HG03575 (cell line): ENCODE measurements around the gene DCP2.

ENCODE experiments used
- ATAC-seq: cut with Tn5 transposase; IDR thresholded peaks from one replicate; pipeline ENCODE4 v1.9.1; 2021; ENCODE audit not compliant: unreplicated experiment, insufficient number of reproducible peaks, low FRiP score; ENCODE audit errors: extremely low read depth

DCP2 gene

DNA sequence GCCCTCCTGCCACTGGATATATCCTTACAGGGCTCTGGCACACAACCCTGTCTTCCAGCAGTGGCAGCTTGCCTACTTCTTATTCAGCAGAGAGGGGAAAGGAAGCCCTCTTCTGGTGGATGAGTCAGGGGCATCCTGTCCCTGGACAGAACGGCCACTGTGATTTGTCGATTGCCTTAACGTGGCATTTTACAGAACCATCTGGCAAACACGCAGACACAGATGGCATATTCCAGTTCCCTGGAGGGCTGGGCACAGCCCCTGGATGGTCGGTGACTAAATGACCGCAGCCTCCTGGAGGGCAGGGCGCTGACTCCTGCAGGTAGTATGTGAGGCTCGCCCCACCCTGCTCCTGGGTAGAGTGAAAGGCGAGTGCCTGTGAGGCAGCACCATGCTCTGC lies 62.1 kb downstream of the DCP2 start:
- no peak for ATAC-seq

DNA sequence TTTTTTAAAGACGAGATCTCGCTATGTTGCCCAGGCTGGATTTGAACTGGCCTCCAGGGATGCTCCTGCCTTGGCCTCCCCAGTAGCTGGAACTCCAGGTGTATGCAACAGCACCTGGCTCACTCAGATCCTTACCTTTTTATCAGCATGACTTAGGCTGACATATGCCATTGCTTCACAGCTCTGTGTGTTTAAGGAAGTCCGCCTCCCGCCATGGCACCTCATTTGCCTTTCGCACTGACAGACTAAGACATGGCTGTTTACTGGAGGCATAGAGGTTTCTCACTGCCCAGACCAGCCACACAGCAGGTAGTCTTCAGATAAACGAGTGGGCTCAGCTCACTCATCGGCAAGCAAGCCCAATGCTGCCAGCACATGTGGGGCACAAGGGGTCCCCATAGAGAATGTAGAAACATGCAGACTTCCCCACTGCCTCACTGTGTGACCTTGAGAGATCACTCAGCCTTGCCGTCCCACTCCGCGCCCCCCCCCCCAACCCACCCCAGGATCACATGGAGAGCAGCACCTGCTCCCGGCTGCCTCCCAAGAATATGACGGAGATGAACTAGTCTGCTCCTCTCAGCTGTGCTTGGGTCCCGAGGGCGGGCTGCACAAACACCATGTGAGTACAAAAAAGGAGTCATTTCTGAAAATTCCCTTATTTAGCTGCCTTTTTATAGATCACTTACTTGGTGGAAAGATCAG lies 62.8 kb downstream of the DCP2 start:
- ATAC-seq: no peak

DNA sequence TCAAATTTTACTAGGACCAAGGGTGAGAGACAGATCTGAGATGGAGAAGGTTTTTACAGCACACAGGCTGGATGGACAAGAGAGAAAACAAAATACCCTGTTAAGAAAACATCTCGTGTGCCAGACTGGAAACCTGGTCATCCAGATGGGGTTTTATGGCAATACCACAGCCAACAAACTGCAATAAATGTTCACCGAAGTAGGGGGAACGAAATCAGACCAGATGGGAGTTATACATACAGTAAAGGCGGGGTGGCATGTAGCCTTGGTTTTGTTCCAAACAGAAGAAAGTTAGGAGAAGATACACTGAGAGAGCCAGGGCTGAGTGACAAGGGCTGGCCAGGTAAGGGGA lies 63.3 kb downstream of the DCP2 start:
- ATAC-seq: no peak

DNA sequence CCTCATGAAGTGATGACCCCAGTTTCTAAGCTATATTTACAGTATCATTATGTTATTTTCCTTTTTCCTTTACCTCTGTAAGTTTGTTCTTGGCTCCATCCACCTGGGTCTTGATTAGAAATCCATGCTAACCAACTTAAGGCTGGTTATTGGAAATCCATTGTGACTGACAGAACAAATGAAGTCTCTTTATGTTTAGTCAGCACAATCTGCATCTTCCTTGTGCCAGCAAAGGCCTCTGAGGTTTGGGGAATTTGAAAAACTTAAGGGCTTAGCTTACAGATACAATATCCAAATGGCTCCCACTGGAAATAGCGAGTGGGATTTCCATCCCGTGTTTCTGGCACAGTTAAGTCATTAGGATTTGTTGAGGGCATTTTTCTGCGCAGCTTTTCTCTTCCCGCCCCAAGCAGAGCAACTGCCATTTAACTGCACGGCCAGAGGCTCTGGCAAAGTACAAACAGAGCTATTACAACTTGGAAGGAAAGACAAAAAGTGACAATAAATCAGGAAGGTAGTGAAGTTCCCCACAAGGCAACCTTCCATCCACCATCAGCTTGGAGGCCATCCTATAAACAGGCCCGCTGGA lies 64.2 kb downstream of the DCP2 start:
- ATAC-seq: no peak

DNA sequence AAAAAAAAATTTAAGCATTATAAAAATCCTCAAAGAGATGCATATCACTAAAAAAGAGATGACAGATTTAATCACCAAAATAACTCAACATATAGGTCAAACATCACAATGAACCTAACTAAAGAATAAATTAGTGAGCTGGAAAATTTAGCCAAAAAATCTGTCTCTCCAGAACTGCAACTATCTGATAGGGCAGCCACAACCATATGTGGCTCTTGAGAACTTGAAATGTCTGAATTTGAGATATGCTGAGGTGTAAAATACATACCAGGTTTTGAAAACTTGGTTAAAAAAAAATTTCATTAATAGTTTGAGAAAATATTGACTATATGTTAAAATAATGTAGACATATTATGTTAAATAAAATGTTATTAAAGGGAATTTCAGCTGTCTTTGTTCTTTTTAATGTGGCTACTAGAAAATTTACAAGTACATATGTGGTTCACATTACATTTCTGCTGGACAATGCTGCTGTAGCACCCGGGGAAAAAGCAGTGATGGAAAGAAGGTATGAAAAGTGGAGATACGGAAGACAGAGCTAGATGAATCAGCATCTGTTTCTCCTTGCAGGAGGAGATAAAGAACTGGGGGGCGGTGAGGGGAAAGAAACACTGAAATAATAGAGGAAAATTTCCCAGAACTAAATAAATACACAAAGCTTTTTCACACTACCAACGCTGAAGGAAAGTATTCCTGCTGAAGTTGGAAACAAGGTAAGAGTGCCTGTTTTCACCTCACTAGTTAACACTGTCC lies 66.1 kb downstream of the DCP2 start:
- no peak for ATAC-seq

DNA sequence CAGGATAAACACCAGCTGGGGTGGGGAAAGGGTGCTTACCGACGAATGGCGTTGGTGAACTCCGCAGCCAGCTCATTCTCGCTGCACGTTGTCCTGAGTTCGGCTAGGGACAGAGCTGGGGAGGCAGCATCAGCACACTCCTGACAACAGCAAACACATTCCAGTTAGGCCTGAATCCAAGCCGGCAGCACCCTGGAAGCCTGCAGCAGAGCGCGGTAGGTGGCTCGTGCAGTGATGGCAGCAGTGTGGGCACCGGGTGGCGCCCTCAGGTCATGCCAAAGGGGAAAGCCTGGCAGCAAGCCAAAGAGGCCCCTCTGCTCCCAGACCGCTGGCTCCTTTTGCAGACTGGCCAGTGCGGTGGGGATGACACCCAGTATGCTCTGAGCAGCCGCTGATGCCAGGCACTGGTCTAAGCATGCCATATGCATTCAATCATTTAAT lies 66.9 kb downstream of the DCP2 start:
- no peak for ATAC-seq

DNA sequence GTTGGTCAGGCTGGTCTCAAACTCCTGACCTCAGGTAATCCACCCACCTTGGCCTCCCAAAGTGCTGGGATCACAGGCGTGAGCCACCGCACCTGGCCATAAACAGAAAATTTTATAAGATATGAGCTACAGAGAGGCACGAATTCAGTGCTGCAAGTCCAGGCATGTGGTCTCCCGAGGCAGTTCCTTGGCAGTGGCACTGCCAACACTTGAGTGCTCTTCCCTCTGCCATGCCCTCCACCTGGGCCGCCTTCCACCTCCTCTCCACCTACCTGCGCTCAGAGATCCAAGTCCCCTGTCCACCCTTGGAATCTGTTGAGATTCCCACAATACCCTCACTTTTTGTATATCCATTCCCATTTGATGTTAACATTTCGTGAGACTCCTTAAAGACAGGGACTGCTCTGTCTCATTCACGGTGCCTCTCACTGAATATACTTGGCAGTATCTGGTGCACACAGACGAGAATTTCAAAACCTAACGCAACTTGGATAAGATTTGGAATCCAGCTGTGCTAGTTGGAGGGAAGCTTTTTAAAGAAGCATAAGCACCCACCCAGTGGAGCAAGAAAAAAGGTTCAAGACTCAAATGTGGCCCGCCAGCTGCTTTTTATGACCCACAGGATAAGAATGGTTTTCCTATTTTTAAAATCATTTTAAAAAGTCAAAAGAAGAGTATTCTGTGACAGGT lies 68.3 kb downstream of the DCP2 start:
- ATAC-seq: no peak

DNA sequence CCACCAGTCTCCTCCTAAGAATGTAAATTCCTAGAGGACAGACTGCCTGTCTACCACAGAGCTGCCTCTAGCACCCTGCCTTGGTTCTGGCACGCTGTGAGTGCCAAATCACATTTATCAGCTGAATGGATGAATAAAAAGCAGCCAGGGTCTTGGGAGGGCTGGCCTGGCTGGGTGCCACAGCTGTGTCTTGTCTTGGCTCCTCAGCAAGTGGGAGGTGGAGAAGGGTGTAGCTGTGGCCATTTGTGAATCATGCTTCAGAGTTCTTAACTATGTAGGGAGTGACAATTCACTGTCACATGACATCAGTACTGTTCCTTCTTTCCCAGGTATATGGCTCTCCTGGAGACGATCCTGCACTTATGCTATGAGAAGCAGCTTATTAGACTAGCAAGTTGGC lies 70.6 kb downstream of the DCP2 start:
- ATAC-seq: no peak

DNA sequence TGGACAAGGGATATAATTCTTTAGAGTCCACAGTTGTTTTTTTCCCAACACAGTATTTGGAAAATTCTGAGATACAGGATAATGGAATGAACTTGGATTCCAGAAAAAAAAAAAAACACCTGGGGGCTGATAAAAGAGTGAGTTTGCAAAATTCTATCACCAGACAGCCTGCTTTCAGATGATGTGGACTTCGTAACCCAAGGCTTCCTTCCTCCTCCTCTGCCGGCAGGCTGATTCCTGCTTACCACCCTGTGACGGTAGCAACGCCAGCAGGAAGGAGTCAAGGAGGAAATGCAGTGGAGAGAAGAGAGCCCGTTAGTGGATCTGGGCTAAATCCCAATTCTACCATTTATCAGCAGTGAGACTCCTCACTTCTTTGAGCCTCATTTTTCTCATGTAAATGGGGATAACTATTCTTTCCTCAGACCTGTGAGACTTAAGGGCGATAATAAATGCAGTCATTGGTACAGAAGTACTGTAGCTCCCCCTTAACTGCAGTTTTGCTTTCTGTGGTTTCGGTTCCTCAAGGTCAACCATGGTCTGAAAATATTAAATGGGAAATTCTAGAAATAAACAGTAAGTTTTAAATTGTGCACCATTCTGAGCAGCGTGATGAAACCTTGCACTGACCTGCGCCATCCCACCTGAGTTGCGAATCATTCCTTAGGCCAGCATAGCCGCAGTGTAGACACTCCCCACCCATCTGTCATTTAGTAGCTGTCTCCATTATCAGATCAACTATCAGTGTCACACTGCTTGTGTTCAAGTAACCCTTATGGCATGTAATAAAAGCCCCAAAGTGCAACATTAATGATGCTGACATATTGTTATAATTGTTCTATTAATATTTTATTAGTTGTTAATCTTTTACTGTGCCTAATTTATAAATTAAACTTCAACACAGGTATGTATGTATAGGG lies 71.4 kb downstream of the DCP2 start:
- peak; percentile 94 for ATAC-seq

DNA sequence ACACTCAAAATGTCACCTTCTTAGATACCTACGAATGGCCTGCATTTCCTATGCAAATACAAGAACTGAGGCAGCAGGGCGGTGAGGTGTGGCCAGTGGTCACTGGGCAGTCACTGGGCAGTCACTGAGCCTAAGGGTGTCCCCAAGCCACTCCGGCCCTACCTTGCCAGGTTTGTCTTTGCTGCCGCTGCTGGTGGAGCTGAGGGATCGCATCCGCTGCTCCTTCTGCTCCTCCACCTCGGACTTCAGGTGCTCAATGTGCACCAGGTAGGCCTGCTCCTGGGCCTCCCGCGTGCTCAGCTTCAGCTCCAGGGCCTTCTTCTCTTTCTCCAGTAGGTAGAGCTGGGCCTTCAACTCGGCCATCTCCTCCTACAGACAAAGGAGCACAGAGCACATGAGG lies 72.3 kb downstream of the DCP2 start:
- no peak for ATAC-seq

DNA sequence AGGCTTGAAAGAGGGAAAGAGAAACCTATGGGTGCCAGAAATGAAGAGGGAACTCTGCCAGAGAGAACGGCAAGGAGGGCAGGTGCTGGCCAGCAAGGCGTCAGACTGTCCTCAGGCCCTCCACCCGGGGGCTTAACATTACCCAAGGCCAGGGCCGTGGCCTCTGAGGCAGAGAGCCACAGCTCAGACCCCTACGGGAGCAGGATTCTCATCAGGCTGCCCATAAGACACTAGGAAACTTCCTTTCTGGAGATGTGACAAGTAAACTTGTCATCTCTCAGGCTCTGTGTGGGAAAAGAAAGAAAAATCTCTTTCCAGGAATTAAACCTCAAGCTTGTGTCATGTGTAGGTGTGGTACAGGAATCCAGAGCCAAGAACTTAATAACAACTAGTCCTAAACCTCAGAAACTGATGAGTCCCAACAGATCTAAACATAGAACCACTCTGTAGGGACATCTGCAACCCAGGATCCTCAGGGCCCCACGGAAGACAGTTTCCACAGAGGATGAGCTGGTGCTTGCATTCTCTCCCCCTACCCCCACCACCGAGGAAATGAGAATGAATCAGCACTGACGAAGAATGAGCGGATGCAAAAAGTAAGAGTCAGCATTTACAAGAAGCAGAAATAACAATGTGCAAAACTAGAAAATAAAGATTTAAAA lies 74.3 kb downstream of the DCP2 start:
- no peak for ATAC-seq

DNA sequence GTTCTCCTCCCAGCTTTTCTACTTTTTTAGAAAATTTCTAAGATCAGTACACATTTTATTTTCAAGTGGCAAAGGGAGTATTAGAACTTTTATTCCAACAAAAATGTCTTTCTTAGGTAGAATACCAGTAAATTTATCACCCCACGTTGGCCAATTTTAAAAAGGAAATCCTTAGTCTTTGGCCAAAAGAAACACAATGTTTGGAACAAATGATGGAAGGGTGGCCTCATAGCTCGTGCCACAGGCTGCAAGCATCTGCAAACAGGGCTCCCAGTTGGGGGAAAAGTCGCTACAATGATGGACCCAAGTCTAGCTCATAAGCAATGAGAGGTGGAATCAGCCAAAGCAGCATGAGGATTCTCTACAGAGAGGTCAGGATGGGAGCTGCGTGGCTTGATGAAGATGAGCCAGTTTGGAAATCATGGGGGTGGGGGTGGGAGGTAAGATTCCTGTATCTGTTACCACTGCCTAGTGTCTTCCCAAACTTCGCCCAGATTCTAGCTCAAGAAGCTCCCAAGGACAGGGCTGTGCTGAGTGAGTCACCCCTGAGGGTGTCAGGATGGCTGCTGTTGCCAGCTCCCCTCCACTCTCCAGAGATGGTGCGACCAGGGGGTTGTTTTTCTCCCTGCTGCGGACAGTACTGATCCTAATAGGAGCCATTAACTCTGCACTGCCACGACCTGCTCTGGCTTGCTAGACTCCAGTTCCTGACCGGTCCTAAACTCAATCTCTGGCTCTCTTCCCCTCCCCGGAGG lies 75.6 kb downstream of the DCP2 start:
- no peak for ATAC-seq

DNA sequence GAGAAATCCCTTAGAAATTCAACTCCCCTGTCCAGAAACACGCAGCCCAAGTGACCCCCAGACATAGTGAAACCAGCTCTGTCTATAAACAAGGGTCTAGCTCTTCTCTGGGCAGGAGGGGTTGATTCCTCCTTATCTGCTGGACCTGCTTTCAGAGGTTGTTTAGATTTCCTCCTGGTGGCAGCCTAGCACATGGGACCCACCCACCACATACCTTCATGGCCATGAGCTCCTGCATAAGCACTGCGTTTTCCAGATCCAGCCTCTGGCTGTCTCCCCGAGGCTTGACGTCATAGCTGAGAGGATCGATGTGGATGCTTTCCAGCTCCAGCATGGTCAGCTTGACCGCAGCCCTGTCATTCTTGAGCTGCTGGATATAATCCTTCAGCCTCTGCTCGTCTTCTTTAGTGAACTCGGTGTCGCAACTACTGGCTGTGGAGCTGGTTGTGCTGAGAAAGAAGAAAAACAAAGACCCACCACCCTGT lies 77.0 kb downstream of the DCP2 start:
- no peak for ATAC-seq

DNA sequence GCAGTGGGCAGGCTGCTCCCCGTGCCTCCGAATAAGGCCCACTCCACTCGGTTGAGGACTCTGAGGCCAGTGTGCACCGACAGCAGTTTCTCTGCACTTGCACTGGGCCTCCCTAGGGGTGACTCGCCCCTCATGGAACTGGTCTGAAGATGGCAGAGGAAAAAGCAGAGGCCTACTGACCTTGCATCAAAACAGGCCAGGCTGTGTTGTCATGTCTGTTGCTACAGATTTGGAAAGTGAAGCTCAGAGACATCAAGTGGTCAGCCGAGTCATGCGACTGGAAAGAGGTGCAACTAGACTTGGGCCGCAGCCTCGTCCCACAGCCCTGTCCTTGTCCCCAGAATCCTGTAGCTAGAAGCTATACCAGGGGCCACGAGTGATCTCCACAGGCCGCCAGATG lies 78.3 kb downstream of the DCP2 start:
- ATAC-seq: no peak

DNA sequence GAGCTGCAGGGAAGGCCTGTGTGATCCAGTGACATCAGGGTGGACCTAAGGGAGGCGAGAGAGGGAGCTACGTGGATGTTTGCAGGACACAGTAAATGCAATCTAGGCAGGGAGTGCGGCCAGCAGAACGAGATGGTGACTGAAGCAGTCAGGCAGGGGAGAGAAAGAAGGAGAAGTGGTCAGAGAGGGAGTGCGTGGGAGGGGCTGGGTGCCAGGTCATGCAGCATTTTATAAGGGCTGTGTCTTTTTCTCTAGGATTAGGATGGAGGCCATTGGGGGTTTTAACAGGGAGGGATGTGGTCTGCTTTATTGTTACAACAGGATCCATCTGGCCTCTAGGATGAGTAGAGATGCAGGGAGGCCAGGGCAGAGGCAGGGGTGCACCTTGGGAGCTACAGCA lies 80.4 kb downstream of the DCP2 start:
- no peak for ATAC-seq

DNA sequence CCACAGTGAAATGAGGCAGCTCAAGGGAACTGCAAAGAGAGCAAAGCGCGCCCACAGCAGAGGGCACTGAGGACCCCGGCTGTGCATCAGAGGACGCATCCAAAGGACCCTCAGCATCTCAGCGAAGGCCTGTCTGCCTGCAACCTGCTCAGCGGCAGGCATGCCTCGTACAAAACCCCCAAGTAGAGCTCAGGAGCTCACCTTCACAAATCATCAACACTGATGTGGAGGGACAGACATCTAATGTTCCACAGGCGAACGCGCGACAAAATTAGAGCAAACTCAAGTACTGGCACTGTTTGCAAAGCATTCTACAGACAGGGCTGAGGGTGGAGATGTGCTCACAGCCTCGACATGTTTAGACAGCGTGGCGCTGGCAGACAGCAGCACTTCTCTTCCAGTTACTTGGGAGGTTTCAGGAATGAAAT lies 81.0 kb downstream of the DCP2 start:
- no peak for ATAC-seq

DNA sequence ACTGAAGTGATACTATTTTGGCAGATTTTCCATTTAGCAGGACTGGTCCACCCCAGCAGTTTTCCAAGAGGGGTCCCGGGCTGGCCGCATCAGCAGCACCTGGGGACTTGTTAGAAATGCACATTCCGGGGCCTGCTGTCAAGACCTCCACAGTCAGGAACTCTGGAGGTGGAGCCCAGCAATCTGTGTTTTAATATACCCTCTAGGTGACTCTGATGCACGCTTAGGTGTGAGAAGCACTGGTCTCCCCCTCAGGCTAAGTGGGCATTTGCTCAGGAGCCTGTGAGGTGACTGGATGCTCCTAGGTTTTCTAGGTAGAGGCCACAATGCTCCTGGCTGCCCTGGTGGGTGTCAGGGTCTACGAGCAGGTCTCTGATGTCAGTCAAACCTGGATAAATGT lies 81.7 kb downstream of the DCP2 start:
- no peak for ATAC-seq
